GM21825 (cell line): Measurements from ENCODE around the gene SEMA4A.
"Not testable (repeated sequence)": the region's sequence is repeated elsewhere in the genome, so short reads cannot be mapped to it uniquely, and the experiment has no call there.

Experiments
- ATAC-seq: cut with Tn5 transposase; IDR thresholded peaks from one replicate; pipeline ENCODE4 v1.9.1; 2021; ENCODE audit warnings: mild to moderate bottlenecking, moderate library complexity; ENCODE audit not compliant: unreplicated experiment

SEMA4A gene

GRCh38 chr1:156153362-156153761 lies at the start of gene SEMA4A:
SEMA4A (plus strand) TSS chr1:156153585; CDS start chr1:156154579, 994 bp downstream.
- ATAC-seq, result no peak

- no peak for ATAC-seq
Observed at GRCh38 chr1:156104065-156104810, 49.1 kb upstream of the SEMA4A start.

- ATAC-seq, result no peak
Observed at GRCh38 chr1:156104861-156105832, 48.2 kb upstream of the SEMA4A start.

GRCh38 chr1:156106624-156107488 lies 46.5 kb upstream of the SEMA4A start:
- no peak for ATAC-seq

- no peak for ATAC-seq
Observed at GRCh38 chr1:156108057-156108456, 45.3 kb upstream of the SEMA4A start.

- no peak for ATAC-seq
Observed at GRCh38 chr1:156108664-156109241, 44.6 kb upstream of the SEMA4A start.

- ATAC-seq, result no peak
Observed at GRCh38 chr1:156110252-156110651, 43.1 kb upstream of the SEMA4A start.

- ATAC-seq, result no peak
Observed at GRCh38 chr1:156111355-156111962, 41.9 kb upstream of the SEMA4A start.

- no peak for ATAC-seq
Observed at GRCh38 chr1:156112276-156113137, 40.9 kb upstream of the SEMA4A start.

GRCh38 chr1:156113282-156113950 lies 40.0 kb upstream of the SEMA4A start:
- ATAC-seq, result no peak

GRCh38 chr1:156114101-156114918 lies 39.1 kb upstream of the SEMA4A start, which contains the start of gene LMNA:
LMNA (plus strand) TSS chr1:156114711; CDS start chr1:156114919, 208 bp downstream.
- peak; percentile 64 for ATAC-seq

- peak; percentile 9 for ATAC-seq
Observed at GRCh38 chr1:156114919-156115513, 38.4 kb upstream of the SEMA4A start.

- ATAC-seq, result no peak
Observed at GRCh38 chr1:156115514-156116374, 37.6 kb upstream of the SEMA4A start.

- ATAC-seq, result not testable (repeated sequence)
Observed at GRCh38 chr1:156116731-156117130, 36.7 kb upstream of the SEMA4A start.

GRCh38 chr1:156117414-156118176 lies 35.8 kb upstream of the SEMA4A start:
- no peak for ATAC-seq
